Activated T-cell treated with anti-CD3 and anti-CD28 coated beads, Interleukin-2, amount 50 U/mL, for 48 hours (primary cell): ENCODE measurements around the gene CBX8.

Experiments used
- DNase-seq, 2 experiments: peaks; one replicate each; pipeline ENCODE4 v3.0.0-alpha.2; 2020

CBX8 gene

DNA sequence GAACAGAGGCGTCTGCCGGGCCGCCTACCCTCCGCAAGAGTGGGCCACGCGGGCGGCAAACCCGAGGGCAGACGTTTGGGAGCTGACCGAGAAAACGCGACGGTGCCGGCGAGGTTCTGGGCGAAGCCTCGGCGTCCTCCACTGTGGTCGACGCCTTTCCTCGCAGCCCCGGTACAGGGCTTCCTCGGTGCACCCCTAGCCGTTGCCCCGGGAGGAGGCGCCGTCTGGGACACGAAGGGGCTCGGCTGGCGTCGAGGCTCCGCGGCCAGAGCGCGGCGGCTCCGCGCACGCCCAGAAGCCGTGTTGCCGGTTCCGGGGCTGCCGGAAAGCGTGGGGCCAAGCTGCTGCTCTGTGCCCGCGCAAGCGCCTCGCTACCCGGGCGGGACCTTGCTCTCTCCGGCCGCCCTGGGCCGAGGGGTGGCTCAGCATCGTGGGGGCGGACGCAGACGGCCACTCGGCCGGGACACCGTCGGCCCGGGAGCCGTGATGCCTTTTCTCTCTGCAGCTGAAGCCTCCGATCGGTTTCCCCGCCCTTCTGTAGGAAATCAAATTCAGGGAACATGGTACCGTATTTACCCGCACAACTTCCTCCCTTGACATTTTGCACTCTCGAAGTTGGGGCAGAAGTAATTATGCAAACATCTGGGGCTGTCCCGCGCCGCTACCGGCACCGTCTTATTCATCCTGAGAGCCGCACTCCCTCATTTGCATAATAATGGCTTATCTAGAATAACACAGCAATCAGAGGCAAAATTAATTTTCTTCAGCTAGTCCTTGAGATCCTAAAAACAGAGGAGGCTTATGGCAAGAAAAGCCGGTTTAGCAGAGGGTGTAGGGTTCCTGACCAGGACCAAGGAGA is 7.3 kb upstream of the CBX8 start:
- peak; percentile 84 to 86 for DNase-seq

GRCh38 chr17:79803421-79803996 is 6.6 kb upstream of the CBX8 start:
- no peak for DNase-seq

DNA sequence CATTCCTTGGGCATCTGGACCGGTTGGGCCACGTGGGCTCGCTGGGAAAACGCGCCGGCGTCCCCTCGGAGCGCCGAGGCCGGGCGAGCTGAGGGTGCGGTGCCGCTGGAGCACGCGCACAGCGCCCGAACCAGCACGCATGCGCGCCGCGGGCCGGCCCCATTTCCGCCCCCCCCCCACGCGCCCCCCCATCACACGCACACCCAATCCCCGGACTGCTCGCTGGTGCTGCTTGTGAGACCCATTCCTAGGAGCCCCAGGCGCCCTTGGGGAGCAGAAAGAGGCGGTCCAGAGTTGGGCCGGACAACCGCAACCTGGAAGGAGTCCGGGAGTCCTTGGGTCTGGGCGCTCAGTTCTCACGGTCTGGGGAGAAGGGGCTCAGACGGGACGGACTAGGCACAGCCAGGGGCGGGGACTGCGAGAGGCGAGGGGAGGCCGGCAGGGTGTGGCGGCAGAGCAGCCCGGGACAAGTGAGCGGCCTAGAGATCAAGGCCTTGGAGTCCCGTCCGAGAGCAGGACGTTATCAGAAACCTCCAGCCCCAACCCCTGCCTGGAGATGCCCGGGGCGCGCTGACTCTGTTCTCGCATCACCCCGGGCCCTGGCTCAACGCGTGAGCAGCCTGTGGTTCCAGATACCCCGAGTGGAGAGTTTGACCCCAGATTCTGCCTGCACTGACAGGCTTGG is 6.0 kb upstream of the CBX8 start:
- no peak for DNase-seq

DNA sequence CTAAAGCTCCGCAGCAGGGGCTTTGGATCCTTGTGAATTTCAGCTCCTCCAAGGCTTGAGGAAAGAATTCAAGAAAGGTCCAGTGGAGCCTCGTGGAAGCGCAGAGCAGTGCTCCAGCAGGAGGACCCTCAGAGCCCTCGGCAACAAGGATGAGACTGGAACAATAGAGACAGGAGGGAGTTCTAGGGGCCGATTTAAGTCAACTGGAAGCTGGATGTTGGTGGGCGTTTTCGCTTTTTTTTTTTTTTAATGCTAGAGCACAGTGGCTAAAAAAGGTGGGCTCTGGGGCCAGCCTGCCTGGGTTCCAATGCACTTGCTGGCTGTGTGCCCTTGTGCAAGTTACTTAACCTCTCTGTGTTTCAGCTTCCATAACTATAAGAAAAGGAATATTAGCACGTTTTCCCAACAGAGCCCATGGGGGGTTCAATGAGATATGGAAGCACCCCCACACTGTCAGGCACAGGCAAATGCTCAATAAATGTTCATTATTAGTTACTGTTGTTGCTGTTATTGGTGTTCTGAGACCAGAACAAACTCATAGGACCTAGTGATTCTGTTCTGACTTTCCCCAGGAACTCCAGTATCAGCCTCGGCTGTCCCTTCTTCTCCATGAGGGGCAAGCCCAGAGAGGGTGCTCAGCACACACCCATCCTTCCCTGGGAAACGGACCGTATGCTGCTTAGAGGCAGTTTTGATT is 5.3 kb upstream of the CBX8 start:
- no peak for DNase-seq

DNA sequence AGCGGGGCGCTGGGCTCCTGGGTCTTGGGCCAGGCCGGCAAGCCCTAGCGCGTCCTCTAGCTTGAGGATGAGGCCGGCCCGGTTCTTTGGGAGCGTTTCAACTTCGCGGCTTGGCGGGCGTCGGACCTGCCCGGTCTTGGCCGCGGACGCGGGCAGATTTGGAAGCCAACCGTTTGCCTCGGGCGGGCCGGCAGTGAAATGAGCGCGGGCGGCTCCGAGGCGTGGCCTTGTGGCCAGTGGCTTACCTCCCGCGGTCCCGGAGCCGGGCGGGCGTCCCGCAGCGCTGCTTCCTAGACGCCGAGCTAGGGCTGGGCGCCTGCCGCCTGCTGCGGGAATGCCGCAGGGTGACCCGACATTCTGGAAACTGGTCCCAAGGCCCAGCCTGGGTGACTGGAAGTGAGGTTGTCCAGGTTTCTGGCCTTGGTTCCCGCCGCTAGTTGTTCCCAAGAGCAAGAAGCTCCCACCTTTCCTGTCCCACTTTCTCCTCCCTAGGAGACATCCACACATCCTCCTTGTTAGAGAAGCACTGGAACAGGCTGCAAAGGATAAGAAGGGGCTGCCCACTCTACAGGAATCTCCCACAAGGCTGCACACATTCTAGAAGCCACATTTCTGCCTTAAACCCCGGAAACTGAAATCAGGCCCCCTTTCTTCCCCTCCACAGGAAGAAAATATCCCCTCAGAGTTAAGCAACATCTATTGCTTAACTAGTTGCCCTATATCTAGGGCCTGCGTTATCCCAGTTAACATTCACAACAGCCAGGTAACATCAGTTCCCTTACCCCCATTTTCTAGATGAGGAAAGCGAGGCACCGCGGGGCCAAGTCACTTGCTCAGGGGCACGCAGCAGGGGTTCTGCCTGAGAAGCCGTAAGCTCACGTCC is 4.5 kb upstream of the CBX8 start:
- DNase-seq, result no peak

DNA sequence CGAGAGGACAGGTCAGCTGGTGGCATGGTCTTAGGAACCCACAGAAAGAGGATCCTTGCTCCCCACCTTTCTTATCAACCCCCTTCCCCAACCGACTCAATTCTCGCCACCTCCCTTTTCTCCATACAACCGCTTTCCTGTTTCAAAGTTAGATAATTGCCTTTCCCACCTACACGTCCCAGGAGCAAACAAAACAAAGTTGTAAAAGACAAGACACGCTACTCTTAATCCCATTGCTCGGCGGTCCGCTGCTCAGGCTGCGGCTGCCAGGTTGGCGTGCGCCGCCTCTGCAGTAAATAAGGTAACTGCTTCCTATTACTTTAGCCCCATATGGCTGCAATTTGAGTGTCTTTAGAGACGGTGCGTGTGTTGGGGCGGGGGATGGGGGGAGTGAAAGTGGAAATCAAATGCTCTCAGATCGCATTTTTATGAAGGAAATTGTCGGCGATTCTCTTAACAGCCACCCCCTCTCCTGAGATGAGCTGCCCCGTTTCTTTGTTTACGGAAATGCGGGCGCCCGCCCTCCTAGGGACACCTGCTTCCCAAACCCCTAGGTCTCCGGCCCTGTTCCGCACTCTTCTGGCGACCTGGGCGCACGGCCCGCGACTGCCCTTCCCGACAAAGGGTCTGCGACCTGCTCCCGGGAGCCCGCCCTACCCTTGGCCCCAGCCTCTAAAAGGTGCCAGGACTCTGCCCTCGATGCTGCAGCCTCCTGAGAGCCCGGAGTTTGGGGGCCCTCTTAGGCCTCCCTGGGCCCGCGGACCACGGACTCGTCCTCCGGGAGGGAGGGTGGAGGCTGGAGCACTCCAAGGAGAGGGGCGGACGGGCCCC is 3.7 kb upstream of the CBX8 start:
- peak; percentile 65 to 70 for DNase-seq

DNA sequence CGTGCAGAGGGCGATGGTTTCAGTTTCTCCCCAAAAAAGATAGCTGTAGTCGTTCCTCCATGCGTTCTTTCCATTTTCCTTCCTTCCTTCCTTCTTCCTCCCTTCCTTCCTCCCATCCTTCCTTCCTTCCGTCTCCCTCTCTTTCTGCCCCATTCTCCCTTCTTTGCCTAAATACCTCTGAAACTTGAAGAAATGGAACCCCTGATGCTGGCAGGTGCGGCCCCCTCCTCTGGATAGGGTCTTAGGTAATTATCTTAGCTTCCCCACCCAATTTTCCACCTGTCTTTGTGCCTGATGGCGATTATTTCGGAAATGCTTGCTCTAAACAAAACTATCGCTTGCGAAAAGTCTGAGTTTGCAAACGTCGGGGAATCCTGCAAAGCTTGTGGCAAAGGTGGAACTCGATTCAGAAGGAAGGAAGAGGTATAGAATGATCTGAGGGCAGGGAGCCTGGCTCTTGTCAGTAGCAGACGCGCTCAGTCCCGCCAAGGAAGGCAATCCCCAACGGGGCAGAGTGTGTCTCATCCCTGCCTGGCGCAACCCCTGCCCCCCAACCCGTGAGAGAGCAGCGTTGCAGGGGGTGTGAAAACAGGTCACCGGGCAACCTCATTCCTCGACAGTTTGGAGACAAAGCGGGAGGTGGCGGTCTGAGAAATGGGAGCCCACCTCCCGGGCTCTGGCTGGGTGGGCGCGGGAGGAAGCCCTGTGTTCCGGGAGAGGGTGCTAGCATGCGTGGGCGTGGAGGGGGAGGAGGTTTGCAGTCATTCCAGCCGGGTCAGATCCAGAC is 2.9 kb upstream of the CBX8 start:
- peak; percentile 32 to 41 for DNase-seq

- no peak for DNase-seq
Observed at GRCh38 chr17:79799174-79799537, 2.3 kb upstream of the CBX8 start.

- DNase-seq, result peak; percentile 29 to 47
Observed at GRCh38 chr17:79798299-79799173, 1.7 kb upstream of the CBX8 start.

GRCh38 chr17:79797492-79798298 is 818 bp upstream of the CBX8 start:
- DNase-seq, result peak; percentile 33 to 45

- DNase-seq, result no peak
Observed at GRCh38 chr17:79796444-79796762, 474 bp downstream of the CBX8 start.

- no peak for DNase-seq
Observed at GRCh38 chr17:79795795-79796443, 958 bp downstream of the CBX8 start.

- no peak for DNase-seq
Observed at GRCh38 chr17:79794659-79795511, 2.0 kb downstream of the CBX8 start.

DNA sequence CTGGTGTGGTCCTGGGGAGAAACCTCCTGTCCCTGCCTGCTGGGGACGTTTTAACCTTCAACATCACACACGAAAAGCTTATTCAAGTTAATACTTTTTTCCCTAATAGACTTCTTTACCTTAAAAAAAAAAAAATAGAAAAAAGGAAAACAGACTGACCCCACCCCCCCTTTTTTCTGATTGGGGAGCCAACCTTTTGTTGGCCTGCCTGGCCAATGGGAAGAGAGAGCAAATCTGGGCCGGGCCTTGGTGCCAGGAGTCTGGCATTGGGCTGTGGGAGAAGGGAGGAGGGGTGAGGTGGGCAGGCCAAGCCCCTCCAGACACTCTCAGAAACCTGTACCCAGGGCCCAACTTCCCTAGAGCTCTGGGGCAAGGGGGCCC is 3.0 kb downstream of the CBX8 start:
- DNase-seq, result no peak

GRCh38 chr17:79792984-79793923 is 3.6 kb downstream of the CBX8 start:
- no peak for DNase-seq

GRCh38 chr17:79792341-79792871 is 4.5 kb downstream of the CBX8 start:
- DNase-seq, result no peak
